Embryonic facial prominence (tissue), 1 donor: ENCODE data around the gene BTBD10.
"Not testable (repeated sequence)": the region's sequence is repeated elsewhere in the genome, so short reads cannot be mapped to it uniquely, and the experiment has no call there.

Experiments
- DNase-seq: peaks from one replicate; pipeline ENCODE4 v3.0.0-alpha.2; 2016; ENCODE audit errors: extremely low spot score

The BTBD10 gene

GRCh38 chr11:13440100-13440855 lies 22.7 kb downstream of the BTBD10 start:
- no peak for DNase-seq

- no peak for DNase-seq
Measured at GRCh38 chr11:13438291-13438690, 24.7 kb downstream of the BTBD10 start.

GRCh38 chr11:13436836-13437235 lies 26.2 kb downstream of the BTBD10 start:
- not testable (repeated sequence) for DNase-seq

GRCh38 chr11:13434247-13435205 lies 28.5 kb downstream of the BTBD10 start:
- DNase-seq = no peak

- no peak for DNase-seq
Measured at GRCh38 chr11:13433437-13433836, 29.6 kb downstream of the BTBD10 start.

GRCh38 chr11:13429836-13430235 lies 33.2 kb downstream of the BTBD10 start:
- no peak for DNase-seq

GRCh38 chr11:13429288-13429687 lies 33.7 kb downstream of the BTBD10 start:
- DNase-seq = no peak

GRCh38 chr11:13427440-13427839 lies 35.6 kb downstream of the BTBD10 start:
- DNase-seq = no peak

GRCh38 chr11:13423372-13423771 lies 39.6 kb downstream of the BTBD10 start:
- no peak for DNase-seq

- no peak for DNase-seq
Measured at GRCh38 chr11:13421561-13421960, 41.5 kb downstream of the BTBD10 start.

- DNase-seq = no peak
Measured at GRCh38 chr11:13415201-13415600, 47.8 kb downstream of the BTBD10 start.

GRCh38 chr11:13405220-13405619 lies 57.8 kb downstream of the BTBD10 start:
- no peak for DNase-seq

GRCh38 chr11:13398335-13398734 lies 64.7 kb downstream of the BTBD10 start:
- DNase-seq = not testable (repeated sequence)

- DNase-seq = no peak
Measured at GRCh38 chr11:13391217-13391616, 71.8 kb downstream of the BTBD10 start.

GRCh38 chr11:13388741-13389140 lies 74.3 kb downstream of the BTBD10 start:
- DNase-seq = no peak

- DNase-seq = no peak
Measured at GRCh38 chr11:13386567-13386966, 76.5 kb downstream of the BTBD10 start.

- DNase-seq = peak; percentile 30
Measured at GRCh38 chr11:13384908-13385640, 77.9 kb downstream of the BTBD10 start.

GRCh38 chr11:13382751-13383150 lies 80.3 kb downstream of the BTBD10 start:
- DNase-seq = no peak

GRCh38 chr11:13380731-13381130 lies 82.3 kb downstream of the BTBD10 start:
- no peak for DNase-seq

GRCh38 chr11:13378316-13378715 lies 84.7 kb downstream of the BTBD10 start:
- no peak for DNase-seq

GRCh38 chr11:13376838-13377237 lies 86.2 kb downstream of the BTBD10 start:
- no peak for DNase-seq

- DNase-seq = no peak
Measured at GRCh38 chr11:13376402-13376801, 86.6 kb downstream of the BTBD10 start.
